IPS-NIHi7 (cell line): ENCODE measurements around the gene HBM.
A peak's percentile ranks its signal among the peaks of the same experiment; 100 is the strongest.
"Not testable (repeated sequence)": the region's sequence is repeated elsewhere in the genome, so short reads cannot be mapped to it uniquely, and the experiment has no call there.

Experiments
- DNase-seq: peaks from one replicate; pipeline ENCODE4 v3.0.0; 2012; ENCODE audit warnings: mixed read lengths; ENCODE audit errors: extremely low spot score

HBM gene

DNA sequence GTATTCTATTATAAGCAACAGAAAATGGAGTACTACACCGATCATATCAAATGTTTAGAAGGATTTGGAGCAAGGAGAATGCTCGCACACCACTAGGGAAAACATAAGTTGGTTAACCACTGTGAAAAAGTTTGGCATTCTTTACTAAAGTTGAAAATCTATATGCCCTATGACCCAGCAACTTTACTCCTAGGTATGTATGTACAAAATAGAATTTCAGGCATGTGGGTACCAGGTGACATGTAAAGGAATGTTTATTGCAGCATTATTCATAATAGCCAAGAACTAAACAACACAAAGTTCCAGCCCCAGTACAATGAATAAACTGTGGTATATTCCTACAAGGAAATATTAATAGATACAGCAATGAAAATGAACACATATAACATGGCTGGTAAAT, 19.1 kb upstream of the HBM start:
- DNase-seq = no peak

DNA sequence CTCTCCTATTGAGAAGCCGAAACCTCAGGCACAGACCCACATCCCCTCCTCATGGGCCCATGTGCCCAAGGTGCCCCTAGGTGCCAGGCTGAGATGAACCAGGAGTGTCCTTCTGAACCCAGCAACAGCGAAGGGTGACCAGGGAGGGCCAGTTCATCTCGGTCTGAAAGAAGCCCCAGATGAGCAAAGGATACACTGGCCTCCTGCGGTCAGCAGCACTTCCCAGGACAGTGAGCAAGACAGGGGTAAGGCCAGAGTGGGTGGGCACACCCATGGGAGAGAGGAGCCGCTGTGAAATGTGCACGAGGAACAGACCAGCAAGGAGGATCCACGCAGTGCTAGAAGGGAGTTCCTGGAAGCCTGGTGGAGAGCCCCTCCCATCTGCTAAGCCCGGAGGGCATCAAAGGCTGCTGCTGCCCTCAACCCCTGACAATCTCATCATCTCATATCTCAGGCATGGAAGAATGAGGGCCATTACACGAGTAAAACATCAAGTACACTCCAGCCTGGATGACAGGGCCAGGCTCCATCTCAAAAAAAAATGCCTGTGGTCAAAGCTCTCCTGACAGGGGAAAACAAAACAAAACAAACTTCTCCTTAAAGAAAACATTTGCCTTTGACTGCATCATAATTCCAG, 16.6 kb upstream of the HBM start:
- no peak for DNase-seq

DNA sequence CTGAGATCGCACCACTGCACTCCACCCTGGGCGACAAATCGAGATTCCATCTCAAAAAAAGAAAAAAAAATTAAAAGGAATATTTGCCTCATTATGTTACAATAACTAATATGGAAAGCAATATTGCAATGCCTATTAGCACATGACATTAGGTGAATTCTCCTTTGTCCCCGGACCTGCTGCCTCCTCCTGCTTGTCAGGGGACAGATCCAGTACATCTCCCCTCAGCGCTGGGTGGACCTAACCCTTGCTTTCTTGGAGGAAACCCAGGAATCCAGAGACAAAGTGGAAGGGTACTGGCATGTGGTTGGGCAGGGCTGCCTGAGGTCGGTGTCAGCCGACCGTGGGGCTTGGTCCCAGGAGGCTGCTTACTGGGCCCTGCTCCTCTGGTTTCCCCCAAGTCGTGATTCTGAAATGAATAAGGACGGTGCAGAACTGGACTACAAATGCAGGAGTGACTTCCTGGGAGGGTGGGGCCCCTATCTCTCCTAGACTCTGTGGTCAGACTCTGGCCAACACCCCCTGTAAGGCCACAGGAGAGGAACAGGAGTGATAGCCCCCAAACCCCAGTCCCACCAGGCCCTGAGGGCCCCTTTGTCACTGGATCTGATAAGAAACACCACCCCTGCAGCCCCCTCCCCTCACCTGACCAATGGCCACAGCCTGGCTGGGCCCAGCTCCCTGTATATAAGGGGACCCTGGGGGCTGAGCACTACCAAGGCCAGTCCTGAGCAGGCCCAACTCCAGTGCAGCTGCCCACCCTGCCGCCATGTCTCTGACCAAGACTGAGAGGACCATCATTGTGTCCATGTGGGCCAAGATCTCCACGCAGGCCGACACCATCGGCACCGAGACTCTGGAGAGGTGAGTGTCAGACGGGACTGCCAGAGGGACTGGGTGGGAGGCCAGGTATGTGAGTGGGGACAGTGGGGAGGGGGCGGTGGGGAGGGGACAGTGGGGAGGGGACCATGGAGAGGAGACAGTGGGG, 13.3 kb upstream of the HBM start, which contains the start of gene HBZ:
HBZ (plus strand) TSS at position 504 of the 988 bp plus-strand sequence; CDS start at position 770, 266 bp downstream.
- DNase-seq = no peak

DNA sequence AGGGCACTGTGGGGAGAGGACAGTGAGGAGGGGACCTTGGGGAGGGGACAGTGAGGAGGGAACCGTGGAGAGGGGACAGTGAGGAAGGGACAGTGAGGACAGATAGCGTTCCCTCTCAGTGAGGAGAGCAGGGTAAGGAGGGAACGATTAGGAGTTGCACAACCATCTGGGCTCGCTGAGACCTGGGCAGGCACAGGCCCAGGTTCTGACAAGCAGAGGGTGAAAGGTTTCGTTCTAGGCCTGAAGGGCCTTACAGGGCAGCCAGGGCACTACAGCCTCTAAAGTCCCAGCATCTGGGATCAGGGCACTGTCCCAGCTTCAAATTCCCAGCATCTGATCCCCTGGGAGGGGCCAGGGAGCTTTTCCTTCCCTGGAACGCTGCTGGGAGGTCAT, 12.7 kb upstream of the HBM start:
- not testable (repeated sequence) for DNase-seq

DNA sequence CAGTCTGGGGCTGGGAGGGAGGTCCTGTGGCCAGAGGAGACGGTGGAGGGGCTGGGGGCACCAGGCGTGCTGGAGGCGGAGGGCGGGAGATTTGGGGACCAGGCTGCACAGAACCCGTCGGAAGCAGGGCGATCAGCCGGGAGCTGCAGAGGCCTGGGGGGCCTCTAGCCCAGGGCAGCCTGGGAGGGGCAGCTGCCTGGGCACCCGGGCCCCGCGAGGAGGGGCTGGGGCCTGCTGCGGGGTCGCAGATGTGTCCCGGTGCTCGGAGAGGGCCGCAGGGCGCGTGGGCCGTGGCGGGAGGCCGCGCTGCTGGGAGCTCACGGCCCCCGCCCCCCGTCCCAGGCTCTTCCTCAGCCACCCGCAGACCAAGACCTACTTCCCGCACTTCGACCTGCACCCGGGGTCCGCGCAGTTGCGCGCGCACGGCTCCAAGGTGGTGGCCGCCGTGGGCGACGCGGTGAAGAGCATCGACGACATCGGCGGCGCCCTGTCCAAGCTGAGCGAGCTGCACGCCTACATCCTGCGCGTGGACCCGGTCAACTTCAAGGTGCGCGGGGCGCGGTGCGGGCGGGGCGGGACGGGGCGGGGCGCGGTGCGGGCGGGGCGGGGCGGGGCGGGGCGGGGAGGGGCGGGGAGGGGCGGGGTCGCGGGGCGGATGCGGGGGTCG, 12.1 kb upstream of the HBM start:
- DNase-seq = not testable (repeated sequence)

DNA sequence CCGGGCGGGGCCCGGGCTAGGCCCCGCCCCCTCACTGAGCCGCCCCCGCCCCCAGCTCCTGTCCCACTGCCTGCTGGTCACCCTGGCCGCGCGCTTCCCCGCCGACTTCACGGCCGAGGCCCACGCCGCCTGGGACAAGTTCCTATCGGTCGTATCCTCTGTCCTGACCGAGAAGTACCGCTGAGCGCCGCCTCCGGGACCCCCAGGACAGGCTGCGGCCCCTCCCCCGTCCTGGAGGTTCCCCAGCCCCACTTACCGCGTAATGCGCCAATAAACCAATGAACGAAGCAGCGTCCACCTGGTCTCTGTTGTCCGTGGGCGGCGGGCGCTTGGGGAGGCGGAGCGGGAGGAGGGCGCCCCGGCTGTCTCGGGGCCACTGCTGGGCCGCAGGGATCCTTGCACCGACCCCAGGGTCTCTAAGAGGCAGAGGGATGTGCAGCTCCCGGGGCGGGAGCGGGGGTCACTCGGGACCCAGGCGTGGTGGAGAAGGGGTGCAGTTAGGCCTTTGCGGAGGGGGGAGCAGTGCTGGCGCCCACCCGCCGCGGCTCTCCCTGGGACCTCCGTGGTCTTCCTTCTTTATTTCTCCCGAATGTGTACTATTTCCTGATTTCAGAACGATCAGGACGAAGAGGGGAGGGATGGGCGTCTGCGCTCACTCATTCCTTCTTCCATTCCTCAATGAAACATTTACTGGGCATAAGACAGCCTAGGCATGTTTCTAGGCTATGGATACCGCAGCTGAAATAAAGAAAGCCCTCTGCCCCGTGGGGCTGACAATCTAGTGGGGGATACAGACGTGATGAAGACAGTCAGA, 11.4 kb upstream of the HBM start:
- DNase-seq = peak; percentile 55

DNA sequence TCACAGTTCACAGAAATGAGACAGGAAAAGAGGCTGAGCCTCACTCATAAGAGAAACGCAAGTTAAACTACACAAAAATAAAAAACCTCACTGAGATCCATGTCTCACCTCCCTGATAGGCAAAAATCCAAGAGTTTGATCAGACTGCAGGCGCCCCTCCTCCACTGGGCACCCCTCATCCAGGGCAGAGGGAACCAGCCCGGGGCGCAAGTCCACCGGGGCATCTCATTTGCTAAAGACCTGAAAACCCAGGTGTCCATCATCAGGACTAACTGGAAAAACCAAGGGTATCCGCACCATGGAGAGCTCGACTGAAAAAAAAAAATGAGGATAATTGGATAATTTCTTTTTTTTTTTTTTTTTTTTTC, 10.8 kb upstream of the HBM start:
- DNase-seq = no peak

DNA sequence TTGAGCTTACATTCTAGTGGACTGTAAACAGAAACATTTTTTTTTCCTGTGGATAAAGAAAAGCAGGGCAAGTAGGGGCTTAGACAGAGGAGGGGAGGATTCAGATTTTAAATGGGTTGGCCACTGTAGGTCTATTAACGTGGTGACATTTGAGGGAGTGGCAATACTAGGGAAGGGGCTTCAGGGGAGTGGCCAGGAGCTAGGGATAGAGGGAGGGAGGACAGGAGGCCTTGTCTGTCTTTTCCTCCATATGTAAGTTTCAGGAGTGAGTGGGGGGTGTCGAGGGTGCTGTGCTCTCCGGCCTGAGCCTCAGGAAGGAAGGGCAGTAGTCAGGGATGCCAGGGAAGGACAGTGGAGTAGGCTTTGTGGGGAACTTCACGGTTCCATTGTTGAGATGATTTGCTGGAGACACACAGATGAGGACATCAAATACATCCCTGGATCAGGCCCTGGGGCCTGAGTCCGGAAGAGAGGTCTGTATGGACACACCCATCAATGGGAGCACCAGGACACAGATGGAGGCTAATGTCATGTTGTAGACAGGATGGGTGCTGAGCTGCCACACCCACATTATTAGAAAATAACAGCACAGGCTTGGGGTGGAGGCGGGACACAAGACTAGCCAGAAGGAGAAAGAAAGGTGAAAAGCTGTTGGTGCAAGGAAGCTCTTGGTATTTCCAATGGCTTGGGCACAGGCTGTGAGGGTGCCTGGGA, 6.5 kb upstream of the HBM start:
- DNase-seq = no peak

DNA sequence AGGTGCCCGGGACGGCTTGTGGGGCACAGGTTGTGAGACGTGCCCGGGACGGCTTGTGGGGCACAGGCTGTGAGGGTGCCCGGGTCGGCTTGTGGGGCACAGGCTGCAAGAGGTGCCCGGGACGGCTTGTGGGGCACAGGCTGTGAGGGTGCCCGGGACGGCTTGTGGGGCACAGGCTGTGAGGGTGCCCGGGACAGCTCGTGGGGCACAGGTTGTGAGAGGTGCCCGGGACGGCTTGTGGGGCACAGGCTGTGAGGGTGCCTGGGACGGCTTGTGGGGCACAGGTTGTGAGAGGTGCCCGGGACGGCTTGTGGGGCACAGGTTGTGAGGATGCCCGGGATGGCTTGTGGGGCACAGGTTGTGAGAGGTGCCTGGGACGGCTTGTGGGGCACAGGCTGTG, 5.5 kb upstream of the HBM start:
- DNase-seq = not testable (repeated sequence)

DNA sequence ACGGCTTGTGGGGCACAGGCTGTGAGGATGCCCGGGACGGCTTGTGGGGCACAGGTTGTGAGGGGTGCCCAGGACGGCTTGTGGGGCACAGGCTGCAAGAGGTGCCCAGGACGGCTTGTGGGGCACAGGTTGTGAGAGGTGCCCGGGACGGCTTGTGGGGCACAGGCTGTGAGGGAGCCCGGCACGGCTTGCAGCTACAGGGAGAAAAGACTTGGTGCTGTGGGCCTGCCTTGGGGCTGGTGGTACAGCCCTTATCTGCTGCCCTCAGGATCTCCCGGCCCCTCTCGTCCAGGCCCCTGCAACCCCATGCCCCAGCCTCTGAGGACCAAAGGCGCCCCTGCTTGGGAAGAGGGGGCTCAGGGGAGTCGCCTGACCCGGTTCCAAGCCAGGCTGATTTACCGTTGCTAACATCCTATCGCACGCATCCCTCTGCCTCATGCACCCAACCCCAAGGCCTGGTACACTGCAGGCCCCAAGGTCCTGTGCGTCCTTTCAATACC, 5.0 kb upstream of the HBM start:
- DNase-seq = peak; percentile 5

DNA sequence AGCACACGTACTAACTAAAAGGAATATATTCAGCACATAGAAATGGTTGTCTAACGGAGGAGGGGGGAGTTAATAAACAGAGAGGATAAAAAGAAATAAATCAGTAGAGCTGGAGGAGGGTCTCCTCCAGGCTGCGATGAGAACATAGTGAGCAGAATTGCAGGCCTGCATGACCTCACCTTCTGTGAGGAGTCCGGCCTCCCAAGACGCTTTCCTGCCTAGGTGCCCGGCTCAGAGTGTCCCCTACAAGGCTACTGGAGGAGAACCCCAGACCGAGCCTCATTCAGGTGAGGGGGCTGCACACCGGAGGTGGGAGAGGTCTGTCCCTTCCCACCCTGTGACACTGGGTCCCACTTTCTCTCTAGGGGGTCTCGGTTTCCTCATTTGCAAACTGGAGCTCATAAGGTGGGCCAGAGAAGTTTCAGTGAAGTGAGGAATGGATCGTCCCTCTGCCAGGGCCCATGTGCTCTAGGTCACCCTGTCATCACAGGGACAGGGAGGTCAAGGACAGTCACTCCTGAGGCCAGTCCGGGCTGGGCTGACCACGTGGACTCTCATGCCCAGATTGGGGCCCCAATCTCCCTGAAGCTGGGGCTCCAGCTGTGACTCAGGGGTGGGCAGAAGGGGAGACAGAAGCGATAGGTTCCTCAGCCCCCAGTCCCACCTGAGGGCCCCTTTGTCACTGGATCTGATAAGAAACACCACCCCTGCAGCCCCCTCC, 3.3 kb upstream of the HBM start:
- peak; percentile 7 for DNase-seq

DNA sequence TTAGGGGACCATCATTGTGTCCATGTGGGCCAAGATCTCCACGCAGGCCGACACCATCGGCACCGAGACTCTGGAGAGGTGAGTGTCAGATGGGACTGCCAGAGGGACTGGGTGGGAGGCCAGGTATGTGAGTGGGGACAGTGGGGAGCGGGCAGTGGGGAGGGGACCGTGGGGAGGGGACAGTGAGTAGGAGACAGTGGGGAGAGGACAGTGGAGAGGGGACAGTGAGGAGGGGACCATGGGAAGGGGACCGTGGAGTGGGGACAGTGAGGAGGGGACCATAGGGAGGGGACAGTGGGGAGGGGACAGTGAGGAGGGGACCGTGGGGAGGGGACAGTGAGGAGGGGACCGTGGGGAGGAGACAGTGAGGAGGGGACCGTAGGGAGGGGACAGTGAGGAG, 2.6 kb upstream of the HBM start:
- not testable (repeated sequence) for DNase-seq

DNA sequence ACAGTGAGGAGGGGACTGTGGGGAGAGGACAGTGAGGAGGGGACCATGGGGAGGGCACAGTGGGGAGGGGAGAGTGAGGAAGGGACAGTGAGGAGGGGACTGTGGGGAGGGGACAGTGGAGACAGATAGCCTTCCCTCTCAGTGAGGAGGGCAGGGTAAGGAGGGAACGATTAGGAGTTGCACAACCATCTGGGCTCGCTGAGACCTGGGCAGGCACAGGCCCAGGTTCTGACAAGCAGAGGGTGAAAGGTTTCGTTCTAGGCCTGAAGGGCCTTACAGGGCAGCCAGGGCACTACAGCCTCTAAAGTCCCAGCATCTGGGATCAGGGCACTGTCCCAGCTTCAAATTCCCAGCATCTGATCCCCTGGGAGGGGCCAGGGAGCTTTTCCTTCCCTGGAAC, 2.1 kb upstream of the HBM start:
- not testable (repeated sequence) for DNase-seq

DNA sequence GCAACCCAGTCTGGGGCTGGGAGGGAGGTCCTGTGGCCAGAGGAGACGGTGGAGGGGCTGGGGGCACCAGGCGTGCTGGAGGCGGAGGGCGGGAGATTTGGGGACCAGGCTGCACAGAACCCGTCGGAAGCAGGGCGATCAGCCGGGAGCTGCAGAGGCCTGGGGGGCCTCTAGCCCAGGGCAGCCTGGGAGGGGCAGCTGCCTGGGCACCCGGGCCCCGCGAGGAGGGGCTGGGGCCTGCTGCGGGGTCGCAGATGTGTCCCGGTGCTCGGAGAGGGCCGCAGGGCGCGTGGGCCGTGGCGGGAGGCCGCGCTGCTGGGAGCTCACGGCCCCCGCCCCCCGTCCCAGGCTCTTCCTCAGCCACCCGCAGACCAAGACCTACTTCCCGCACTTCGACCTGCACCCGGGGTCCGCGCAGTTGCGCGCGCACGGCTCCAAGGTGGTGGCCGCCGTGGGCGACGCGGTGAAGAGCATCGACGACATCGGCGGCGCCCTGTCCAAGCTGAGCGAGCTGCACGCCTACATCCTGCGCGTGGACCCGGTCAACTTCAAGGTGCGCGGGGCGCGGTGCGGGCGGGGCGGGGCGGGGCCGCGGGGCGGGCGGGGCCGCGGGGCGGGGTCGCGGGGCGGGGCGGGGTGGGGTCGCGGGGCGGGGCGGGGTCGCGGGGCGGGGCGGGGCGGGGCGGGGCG, 1.5 kb upstream of the HBM start:
- not testable (repeated sequence) for DNase-seq

DNA sequence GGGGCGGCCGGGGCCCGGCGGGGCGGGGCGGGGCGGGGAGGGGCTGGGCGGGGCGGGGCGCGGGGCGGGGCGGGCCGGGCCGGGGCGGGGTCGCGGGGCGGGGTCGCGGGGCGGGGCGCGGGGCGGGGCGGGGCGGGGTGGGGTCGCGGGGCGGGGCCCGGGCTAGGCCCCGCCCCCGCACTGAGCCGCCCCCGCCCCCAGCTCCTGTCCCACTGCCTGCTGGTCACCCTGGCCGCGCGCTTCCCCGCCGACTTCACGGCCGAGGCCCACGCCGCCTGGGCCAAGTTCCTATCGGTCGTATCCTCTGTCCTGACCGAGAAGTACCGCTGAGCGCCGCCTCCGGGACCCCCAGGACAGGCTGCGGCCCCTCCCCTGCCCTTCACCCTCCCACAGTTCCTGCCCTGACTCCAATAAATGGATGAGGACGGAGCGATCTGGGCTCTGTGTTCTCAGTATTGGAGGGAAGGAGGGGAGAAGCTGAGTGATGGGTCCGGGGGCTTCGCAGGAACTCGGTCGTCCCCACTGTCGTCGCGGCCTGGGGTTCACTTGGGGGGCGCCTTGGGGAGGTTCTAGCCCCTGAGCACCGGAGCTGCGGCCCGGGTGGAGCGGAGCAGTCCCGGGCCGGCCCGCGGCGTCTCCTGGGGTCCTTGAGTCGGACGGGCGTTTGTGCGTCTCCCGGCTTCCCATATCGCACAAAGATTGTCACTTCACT, 795 bp upstream of the HBM start:
- DNase-seq = peak; percentile 64

DNA sequence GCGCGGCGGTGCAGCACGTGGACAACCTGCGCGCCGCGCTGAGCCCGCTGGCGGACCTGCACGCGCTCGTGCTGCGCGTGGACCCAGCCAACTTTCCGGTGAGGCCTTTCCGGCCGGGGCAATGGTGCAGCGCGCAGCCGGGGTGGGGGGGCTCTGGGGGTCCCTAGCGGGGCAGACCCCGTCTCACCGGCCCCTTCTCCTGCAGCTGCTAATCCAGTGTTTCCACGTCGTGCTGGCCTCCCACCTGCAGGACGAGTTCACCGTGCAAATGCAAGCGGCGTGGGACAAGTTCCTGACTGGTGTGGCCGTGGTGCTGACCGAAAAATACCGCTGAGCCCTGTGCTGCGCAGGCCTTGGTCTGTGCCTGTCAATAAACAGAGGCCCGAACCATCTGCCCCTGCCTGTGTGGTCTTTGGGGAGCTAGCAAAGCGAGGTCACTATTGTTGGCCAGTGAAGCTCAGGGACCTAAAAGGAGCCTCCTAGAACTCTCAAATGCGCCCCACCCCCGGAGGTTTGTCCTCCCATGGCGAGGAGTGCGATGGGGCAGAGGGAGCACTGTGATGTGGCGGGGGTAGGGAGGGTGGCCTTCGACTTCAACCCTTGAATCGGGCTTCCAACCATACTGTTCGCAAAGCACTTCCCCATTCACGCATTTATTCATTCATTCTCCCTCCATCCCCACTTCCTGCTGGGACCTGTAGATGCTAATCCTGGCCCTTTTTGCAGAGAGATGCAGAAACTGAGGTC, 770 bp downstream of the HBM start:
- DNase-seq = peak; percentile 13

DNA sequence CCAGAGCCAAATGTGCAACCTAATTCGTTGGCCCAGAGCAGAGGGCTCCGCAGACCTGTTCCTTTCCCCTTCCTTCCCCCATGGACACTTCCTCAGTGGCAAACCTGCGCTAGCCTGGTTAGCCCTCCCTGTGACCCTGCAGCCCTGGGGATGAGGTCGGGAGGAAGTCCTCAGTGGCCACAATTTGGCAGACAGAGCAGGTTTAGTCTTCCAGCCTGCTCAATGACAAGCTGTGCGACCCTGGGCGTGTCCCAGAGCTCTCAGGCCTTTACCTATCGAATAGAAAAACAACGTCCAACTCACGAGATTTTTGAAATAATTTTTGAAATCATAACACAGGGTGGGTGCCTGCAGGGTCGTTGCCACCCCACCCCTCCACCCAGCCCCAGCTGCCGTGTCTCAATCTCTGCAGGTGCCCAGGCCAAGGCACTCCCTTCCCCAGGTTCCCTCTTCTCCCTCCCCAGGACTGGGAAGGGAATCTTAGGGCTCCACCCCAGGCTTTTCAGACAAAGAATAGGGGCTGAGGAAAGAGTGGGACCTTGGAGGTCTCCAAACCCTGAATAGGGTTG, 1.4 kb downstream of the HBM start:
- peak; percentile 8 for DNase-seq

DNA sequence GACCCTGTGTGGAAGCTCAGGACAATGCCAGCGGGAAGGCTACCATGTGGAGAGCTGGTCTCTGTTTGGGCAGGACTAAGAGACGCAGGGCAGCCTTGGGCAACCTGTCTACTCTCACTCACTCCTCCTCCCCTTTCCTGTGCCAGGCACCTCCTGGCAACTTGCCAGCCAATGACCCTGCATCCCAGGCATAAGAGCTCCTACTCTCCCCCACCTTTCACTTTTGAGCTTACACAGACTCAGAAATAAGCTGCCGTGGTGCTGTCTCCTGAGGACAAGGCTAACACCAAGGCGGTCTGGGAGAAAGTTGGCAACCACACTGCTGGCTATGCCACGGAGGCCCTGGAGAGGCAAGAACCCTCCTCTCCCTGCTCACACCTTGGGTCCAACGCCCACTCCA, 2.6 kb downstream of the HBM start:
- no peak for DNase-seq
